Ramos (cell line): ENCODE measurements around the gene CCDC97.

Experiments
- in situ Hi-C: fragments of 300-500 bp; cut with MboI; formaldehyde crosslinking; loops from one replicate; pipeline ENCODE4 v1.14.3; 2022; ENCODE audit warnings: low sequenced_read_pairs; ENCODE audit not compliant: unreplicated experiment

Gene CCDC97

DNA sequence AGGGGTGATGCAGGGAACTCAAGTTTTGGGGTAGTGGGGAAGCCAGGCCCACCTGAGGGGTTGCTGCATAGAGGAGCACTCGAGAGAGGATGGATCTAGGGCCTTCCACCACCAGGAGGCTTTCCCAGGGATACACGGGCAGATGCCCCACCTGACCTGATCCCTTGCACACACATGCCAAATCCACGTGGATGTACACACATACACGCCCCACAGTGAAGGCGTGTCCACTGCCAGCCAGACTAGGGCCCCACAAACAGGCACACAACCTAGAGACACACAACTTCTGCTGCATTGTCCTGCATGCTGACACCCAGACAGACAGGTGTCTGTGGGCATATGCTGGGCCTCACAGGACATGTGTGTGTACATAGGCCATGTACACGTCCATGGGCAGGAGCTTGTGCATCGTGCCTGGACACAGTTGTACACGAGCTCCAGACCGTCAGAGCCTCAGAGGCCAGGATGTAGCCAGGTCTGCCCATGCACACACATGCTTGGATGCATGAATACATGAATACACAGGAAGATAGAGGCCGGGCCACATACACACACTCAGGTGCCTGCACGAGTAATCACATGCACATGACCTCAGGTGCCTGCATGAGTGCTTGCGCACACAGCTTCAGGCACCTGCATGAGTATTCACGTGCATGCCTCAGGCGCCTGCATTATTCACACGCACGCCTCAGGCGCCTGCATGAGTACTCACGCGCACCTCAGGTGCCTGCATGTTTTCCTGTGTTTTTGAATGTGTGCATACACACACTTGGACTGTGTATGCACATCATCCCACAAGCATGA is 8.9 kb downstream of the CCDC97 start:
- in situ Hi-C loops, result no loop called here

DNA sequence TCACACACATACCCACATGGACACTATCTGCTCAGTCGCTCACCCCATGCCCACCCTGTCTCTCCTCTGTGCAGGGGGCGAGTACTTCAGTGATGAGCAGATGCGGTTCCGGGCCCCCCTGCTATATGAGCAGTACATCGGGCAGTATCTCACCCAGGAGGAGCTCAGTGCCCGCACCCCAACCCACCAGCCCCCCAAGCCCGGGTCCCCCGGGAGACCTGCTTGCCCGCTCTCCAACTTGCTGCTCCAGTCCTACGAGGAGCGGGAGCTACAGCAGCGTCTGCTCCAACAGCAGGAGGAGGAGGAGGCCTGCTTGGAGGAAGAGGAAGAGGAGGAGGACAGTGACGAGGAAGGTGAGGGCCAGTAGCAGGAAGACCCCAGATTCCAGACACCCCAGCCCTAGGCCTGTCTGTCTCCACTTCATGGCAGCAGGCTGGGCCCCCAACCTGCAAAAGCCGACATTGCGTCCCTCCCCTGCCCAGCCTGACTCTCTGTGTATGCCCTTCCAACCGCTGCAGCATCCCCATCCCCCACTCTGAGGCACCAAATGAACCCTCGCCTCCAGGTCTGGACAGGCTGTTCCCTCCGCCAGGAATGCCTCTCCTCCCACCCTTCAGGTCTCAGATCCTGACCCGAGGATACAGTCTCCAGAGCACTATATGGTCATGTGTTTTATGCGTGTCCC is 9.7 kb downstream of the CCDC97 start:
- in situ Hi-C loops, result no loop called here

DNA sequence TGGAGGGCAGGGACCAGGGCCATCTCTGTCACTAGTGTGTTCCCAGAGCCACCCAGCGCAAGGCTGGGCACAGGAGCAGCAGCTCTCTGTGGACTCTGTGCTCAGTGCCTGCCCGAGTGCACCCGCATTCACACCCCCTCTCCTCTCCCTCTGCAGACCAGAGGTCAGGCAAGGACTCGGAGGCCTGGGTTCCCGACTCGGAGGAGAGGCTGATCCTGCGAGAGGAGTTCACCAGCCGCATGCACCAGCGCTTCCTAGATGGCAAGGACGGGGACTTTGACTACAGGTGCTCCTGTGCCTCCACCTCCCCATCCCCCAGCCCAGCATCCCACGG is 10.2 kb downstream of the CCDC97 start:
- in situ Hi-C loops, result no loop called here

DNA sequence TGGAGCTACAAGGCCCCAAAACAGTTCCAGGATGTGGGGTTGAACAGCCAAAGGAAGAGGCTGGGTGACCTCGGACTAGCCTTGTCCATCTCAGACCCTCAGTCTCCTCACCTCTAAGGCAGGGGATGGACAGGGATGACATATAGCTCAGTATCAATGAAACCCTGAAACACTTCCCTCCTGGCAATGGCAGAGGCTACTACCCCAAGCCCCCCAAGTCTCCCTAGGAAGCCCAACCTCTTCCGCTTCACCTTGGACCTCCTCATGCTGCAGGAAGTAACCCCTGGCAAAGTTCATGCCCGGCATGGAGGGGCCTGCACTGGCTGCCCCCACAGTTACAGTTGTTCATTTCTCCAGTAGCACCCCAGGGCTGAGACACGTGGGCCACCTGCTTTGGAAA is 10.6 kb downstream of the CCDC97 start:
- in situ Hi-C loops, result no loop called here

DNA sequence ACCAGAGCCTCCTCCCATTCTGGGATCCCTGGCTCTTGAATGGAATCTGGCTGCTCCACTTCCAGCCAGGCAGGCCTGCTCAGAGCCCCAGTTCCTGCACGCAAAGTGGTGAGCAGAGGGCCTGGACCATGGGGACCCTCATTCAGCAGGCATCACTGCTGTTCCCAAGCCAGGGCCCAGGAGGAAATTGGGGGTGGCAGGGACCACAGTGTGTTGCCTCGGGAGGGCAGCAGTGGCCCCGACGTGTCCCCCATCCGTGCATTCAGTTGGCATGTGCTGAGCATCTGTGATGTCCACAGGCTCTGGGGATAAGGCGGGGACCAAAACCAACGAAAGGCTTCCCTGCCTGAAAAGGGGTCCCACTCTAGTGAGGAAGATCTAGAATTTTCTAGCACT is 11.2 kb downstream of the CCDC97 start:
- in situ Hi-C loops, result no loop called here

DNA sequence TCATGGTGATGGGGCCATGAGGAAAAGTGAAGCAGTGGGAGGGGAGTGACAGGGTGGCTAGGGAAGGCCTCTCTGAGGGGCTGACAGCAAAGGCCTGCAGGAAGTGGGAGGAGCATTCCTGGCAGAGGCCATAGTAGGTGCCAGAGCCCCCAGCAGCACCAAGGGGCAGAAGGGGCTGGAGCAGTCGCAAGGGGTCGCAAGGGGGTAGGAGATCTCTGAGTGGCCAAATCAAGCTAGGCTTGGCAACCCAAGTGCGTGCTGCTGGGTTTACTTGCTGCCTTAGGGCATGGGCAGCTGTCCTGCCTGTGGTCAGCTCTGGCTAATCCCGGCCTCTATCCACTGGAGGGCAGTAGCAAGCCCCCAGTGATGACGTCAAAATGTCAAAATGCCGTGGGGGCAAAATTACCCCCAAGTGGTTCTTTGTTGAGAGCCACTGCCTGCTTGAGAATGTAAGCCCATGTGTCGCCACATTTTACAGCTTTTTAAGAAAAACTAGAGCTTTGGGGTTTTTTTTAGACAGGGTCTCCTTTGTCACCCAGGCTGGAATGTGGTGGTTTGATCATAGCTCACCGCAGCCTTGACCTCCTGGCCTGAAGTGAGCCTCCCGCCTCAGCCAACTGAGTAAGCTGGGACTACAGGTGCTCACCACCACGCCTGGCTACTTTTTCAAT is 11.8 kb downstream of the CCDC97 start:
- in situ Hi-C loops, result no loop called here

DNA sequence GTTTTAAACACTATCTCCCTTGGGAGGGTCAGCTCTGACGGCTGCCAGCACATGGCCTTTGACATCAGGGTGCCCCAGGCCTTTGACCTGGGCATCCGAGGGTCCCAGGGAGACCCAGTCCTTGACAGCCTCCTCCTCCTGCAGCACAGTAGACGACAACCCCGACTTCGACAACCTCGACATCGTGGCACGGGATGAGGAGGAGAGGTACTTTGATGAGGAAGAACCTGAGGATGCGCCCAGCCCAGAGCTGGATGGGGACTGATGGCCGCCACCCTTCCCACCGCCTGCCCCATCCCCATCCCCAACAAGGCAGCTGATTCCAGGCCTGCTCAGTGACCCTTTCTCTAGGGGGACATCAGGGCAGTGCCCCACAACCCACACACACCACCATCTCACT is 12.5 kb downstream of the CCDC97 start:
- in situ Hi-C loops, result no loop called here

DNA sequence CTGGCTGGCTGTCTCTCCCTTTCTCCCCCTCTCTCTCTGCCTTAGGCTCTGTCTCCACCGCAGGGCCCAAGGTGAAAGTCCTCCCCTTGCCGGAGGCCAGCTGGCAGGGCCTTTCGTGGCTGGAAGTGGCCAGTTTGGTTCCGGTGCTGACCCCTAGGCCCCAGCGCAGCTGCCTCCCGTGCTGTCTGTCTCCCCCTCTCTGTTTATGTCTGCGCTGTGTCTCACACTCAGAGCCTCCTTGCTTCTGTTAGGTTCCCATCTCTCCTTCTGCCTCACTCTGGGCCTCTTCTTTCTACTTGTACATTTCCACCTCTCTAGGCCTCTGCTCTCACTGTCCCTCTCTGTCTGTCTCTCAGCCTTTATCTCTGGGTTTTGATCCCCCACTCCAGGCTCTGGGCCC is 13.1 kb downstream of the CCDC97 start:
- in situ Hi-C loops, result no loop called here

DNA sequence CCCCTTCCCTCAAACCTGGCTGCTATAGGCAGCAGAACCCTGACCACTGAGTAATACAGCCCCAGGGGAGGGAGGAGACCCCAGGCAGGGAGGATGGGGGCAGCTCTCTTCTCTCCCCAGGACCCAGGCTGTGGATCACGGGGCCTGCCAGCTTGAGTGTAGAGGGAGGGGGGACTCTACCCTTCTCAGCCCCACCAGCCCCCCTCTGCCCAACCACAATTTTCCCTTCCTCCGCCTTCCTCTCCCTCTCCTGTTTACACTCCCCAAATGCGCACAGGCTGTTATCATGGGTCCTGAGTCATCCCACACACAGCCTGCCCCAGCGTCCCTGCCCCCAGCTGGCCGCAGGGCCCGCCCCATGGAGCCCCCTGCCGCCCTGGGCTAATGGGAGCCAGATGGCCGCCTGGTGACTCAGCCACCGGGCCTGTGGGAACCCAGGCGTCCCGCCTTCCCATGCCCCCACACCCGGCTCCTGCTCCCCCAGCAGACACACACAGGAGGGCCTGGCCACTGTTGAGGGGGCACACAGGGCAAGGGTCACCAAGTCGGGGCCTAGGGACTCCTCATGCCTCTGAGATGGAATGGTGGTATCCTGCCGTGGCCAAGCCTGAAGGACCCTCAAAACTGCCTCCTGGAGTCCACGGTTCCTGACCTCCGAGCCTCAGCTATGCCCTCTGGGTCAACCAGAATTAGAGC is 13.6 kb downstream of the CCDC97 start:
- in situ Hi-C loops, result no loop called here

DNA sequence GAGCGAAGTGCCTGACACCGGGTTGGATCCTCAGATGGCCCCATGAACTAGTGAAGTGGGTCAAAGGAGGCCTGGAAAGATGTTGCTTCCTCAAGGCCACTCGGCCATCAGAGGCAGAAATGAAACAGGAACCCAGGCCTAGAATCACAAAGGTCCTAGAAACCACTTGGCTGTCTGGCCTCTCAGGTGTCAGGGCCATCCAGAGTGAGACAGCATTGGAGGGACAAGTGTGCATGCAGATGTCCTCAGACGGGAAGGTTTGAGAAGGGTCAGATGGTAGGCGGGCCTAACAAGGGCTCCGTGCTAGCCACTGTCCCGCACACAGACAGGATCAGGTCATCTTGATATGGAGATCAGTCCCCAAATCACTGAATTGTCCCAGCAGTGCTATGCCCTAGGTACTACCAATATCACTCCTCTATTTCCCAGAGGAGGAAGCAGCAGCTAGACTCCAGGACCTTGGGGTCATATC is 14.3 kb downstream of the CCDC97 start:
- in situ Hi-C loops, result no loop called here

DNA sequence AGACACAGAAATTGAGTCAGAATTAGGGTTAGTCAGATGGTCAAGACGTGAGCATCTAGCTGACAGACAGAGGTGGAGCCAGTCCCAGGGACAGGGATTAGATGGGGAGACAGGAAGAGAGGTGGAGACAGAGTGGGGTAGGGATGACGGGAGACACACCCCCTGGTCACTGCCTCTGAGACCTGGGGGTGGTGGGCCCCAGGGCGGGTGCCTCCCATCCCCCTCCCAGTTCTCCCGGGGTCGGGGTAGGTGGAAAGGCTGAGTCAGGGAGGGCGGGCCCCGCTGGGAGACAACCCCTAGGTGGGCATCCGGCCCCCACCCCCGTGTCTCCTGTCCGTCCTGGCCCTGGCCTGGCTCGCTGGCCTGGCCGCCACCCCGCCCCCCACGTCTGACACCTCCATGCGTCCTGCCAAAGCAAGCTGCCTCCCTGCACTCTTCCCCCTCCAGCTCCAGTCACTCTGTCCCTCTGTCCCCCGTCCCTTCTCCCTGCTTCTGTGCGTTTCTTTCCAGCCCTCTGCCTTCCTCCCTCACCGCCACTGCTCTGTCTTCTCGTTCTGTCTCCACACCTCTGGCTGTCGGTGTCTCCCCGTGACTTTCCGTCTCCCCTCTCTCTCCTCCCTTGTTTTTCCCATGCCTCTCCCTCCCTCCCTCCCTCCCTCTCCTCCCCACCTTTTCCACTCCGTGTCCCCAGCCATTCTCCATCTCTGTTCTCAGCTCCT is 15.1 kb downstream of the CCDC97 start:
- in situ Hi-C loops, result no loop called here

DNA sequence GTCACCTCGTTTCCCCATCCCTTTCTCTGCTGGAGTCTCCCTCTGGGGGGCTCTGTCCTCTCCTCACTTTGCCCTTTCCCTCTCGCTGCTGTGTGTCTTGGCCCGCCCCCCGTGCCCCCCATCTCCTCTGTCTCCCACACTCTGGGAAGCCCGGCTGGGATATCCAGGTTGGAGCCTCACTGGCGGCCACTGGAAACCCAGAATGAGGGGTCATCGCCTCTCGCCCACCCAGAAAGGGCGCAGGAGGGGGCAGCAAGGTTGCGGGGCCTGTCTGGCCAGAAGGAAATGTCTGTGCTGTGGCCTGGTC is 15.6 kb downstream of the CCDC97 start:
- in situ Hi-C loops, result no loop called here

DNA sequence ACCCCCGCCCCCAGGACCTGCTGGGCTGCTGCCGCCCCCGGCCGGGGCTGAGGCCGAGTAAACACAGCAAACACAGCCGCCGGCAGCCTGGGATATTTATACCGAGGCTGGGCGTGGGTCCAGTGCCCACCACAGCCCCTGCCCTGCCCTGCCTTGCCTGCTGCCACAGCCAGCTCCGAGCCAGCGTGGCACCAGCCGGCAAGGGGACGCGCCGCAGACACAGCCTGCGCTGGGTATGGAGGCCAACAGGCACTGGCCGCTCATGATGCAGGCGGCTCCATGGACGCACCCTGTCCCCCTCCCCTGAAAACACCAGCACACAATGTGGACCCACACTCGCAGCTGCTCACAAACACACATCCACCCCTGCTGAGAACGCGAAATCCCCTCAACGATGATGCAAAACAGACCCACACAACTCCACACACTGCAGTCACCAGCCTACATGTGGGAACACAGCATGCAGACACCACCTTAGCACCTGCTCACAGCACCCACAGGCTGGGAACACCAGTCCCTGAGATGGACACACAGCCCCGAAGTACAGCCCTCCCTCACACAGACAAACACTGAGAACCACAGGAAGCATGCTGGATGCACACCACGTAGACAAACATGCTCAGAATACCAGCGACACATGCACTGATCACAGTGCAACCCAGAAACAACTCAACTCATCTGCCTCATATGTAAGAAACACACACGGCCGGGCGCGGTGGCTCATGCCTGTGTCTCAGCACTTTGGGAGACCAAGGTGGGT is 16.2 kb downstream of the CCDC97 start:
- in situ Hi-C loops, result no loop called here

DNA sequence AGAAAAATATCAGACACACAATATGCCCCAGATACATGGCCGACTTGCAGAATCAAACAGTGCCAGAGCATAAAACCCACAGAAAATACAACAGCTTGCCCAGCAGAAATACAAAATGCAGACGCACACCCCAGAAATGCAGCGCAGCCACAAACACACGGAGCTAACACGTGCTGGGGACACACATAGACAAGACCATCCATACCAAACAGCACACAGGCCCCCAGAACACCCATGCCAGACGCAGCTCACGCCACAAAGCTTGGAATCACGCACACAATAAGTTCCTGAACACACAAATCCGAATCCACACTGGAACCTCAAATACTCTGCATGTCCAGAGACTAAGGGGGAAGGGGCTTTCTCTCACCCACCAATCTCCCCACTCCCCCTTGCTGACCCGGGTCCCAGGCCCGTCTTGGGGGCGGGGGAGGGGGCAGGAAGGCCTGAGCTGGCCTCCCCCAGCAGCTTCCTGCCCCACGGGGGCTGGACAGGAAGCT is 17.2 kb downstream of the CCDC97 start:
- in situ Hi-C loops, result no loop called here

DNA sequence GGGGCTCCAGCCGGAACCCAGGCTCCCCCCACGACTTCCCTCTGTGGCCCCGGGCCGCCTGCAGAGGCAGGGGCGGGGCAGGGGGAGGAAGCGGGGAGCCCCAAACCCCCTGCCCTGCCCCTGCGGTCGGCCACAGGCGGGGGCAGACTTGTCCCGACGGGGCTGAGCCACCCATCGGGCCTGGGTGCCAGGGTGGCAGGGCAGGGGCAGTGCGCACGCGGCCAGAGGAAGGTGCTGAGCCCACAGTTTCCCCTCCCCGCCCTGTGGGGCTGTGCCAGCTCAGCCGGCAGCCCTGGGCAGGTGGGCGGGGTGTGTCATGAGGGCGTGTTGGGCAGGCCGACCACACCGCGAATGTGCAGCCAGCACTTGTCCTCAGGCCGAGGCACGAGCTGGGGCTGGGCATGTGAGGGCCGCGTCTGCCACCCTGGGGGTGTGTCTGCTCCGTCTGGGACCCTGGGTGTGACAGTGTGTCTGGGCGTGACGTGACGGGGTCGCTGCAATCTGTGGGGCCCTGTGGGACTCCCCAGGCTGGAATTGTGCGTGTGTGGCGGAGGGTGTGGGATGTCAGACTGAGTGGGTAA is 17.7 kb downstream of the CCDC97 start:
- in situ Hi-C loops, result no loop called here

DNA sequence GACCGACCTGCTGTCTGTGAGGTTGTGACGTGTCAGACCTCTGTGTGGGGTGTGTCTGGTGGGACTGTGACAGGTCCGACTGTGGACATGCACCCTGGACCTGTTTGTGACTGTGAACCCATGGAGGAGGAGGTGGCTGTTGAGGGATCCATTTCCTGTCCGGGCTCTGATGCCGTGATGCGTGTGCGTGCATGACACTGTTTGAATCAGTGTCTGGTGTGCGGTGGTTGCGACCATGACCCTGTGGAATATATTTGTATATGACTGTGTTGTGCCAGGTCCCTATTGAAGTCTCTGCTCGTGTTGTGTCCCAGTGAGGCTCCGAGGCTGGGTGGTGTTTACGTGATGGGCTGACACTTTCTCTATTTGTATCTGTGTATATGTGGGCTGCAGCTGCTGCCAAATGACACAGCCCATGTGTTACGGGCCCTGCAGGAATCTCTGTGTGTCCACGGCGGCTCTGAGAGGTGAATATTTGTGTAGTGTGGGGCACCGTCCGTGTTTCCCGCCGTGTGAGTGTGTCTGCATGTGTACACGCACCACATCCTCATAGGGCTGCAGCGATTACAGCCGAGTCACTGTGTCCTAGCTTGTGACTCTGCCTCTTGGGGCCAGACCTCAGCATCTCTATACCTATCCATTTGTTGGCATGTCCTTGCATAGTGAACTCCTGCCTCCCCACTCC is 18.3 kb downstream of the CCDC97 start:
- in situ Hi-C loops, result no loop called here

DNA sequence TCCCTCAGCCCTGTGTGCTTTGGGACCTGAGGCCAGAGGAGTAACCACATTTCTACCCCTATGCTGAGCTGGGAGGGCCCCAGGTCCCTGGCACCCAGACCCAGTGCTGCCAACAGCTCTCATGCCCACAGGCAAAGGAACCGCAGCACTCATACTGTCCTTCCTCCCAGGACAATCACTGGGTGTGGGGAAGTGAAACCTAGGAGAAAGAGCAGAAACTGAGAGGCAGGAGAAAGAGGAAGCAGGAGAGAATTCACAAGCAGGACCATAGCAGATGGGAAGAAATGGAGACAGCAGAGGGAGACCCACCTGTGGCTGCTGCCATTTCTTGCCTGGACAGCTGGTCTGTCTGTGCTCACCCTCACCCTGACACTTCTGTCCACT is 18.9 kb downstream of the CCDC97 start:
- in situ Hi-C loops, result no loop called here

DNA sequence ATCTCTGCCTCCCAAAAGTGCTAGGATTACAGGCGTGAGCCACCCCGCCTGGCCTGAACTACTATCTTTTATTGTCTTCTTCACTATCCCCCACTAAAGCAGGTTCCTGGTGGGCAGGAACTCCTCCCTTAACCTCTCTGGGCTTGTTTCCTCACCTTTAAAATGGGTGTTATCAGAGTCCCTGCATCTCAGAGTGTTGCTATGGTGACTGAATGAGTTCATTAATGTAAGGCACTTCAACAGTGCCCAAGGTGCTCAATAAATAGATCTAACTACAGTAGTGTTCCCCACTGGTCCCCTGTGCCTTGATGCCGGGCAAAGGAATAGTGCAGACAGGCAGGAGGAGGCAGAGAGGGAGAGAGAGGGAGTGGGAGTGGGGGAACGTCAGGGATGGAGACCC is 20.5 kb downstream of the CCDC97 start:
- in situ Hi-C loops, result no loop called here
